ENCODE data around the gene PLXND1.

The PLXND1 gene

DNA sequence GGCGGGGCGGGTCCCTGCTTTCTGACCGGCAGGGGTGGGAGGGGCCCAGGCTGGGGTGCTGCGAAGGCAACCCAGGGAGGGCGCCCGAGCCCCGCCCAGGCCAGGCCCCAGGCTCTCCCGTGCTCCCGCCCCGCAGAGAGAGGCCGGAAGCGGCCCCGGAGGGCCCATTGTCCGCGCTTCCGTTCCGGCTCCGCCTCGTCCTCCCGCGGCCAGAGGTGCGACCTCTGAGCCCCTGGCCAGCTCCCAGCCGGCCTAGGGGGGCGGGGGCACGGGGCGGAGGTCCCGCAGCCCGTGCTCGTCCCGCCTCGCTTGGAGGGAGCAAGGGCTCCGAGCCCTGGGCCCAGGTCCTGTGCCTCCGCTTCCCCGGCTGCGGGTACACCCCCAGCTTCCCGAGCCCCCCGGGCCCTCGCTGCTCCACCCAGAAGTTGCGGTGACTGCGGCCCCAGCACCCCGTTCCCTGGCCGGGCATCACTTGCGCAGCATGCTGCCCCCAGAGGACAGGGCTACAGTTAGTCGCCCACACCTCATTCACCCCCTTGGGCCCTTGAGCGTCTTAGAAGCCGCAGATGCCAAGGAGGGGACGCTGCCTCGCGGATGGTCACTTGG, 20.4 kb upstream of the PLXND1 start:
- DNase-seq: no peak

DNA sequence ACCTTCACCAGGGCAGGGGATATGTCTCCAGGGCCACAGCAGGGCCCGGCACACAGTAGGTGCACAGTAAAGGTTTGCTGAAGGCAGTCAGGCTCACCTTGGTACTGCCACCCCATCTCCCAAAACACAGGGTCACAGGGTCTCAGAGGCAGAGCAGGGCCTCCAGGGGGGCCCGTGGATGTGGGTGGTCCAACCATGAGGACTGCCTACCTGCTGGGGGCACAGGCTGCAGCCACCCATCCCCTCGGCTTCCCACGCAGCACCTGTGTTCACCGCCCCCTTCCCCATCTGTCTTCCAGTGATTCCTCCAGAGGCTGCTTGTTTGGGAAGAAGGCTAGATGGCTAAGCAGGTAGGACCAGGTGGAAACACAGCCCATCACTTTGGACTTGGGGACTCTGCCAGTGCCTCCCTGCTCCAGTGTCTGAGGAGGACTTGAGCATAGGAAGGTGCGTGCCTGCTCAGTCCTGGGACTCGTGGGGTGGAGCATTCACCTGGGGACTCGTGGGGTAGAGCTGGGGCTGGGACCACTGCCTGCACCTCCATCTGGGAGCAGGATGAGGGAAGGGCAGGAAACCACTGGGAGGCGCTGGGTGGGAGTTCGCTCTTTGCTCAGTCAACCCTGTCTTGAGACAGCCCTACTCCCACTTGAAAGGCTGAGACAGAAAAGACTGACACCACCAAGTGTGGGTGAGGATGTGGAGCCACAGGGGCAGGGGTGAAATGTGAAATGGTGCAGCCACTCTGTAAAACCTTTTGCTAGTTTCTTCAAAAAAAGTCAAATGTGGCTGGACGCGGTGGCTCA, 18.8 kb upstream of the PLXND1 start:
- DNase-seq: no peak

DNA sequence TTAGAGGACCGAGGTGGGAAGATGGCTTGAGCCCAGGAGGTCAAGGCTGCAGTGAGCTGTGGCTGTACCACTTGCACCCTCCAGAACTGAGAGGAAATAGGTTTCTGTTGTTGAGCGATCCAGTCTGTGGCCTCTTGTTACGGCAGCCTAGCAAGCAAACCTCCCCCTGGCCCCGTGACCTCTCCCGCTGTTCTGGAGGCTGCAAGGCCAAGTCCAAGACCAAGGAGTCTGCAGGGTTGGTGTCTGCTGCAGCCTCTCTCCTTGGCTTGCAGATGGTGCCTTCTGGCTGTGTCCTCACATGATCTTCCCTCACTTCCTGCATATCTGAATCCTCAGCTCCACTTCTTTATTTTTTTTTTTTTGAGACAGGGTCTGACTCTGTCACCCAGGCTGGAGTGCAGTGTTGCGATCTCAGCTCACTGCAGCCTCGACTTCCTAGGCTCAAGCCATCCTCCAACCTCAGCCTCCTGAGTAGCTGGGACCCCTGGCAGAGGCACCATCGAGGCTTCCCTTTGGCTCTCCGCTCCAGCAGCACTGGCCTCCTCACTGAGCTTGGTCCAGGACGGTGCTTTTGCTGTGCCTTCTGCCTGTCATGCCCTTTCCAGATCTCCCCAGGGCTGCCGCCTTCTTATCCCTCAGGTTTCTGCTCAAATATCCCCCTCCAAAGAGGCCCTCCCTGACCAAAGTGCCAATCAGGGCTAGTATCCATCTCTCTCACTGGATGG, 18.0 kb upstream of the PLXND1 start:
- DNase-seq: no peak

DNA sequence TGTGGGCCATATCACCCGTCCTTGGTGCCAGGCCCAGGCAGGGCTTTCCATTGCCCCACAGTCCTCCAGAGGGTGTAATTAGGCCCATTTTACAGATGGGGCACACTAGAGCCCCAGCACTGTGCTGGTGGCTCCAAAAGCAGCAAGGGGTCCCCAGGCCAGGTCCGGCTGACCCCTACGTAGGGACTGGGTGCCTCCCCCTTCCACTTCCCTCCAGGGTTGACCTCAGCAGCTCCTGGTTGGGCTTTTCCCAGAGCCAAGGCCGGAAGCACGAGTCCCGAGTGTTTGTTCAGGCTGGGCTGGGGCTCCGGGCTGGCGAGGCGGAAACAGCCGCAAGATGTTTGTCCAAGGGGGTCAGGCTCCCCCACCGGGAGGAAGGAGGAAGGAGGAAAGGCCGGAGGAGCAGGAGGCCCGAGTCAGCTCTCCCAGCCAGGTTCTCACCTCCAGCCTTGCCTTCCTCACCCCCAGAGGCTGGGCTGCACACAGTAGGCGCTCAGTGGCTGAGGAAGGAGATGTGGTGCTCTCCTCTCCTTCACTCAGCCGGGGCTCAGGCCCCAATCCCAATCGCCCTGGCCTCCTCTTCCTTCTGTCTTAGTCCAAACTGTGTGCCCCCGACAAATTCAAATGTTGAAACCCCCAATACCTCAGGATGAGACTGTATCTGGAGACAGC, 17.1 kb upstream of the PLXND1 start:
- DNase-seq: no peak

DNA sequence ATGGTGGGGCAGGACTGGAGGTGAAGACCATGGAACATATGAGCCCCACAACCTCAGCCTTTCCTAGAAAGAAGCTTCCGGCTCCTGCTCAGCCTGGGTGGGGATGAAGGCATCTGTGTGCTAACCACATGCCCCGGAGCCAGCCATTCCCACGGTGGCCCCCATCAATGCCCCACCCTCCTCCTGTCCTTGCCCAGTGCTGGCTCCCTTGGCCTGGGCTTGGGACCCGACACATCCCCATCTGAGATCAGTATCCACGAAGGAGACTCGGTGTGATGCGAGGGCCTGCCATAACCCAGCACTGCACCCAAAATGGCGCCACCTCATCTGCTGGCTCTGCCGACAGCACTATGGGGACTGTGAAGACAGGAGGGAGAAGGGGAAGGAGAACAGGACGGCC, 16.5 kb upstream of the PLXND1 start:
- no peak for DNase-seq

DNA sequence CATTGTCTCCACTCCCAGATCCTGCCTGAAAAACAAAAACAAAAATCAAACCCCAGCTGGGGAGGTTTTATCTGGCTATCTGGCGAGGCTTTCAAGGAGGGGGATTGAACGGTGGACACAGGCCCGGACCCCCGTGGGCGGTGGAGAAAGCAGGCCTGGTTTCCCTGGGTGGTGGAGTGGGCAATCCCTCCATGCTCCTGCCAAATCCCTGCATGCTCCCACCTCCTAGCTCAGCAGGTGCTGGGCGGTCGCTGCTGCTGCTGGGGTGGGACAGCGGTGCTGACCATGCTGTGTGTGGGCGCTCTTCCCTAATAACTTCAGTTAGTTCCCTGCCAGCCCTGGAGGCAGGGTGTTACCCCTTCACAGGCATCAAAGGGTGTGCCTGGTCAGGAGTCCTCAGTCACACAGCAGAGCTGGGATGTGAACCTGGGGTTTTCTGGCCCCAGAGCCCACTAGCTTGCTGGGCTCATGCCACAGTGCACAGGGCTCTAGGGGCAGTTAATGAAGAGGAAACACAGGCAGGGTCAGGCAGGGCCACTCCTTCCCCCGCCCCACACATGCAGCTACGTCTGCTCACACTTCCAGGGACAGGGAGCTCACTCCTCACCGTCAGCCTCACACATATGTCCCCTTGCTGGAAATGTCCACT, 15.9 kb upstream of the PLXND1 start:
- no peak for DNase-seq

DNA sequence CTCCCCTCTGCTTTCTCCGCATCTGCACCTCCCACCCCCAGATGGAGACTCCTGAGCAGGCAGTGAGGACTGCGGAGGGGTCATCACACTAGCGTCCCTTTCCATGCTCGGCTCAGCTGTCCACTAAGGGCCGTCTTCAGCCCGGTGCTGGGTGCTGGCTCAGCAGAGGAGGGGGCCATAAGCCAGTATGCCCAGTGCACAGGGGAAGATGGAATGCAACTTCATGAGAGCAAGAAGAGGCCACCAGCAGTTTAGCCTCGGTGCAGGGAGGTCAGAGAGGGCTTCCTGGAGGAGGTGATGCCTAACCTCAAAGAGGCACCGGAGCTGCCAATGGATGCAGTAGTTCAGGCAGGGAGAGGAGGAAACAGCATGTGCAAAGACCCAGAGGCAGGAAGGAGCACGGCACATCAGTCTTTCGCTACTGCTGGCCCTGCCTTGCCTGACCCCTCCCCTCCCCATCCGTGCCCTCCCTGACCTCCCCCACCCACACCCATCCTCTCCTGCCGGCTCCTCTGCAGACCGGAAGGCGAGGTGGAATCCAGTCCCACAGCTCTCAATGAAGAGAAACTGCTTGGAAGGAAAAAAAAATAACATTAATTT, 15.2 kb upstream of the PLXND1 start:
- DNase-seq: no peak

DNA sequence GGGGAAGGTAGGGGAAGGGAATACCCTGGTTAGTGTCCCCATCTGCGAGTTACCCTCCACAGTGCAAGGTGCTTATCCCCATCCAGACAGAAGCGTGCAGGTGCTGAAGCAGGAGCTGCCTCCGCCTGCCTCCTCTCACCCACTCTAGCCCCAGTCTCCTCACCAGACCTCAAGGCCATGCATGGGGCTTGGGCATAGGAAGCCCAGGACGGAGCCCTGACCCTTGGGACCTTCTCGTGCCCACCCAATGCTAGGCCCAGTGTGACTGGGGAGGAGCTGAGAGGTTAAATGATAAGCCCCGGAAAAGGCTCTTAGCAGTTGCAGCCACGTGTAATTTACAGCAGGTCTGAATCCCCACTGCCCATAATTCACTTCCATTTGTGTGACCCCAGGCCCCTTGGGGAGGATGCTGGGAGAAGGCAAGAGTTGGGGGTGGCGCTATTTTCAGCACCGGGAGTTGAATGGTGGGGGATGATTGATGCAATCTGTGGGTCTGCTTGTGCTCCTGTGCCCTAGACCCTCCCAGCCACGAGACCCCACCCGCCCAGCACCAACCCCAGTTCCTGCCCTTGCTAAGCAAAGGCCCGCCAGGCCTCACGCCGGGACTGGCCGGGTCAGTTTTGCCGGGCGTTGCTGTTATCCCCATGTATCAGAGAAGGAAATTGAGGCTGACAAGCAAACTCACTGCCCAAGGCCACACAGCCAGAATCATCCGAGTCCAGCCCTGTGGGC, 14.5 kb upstream of the PLXND1 start:
- DNase-seq: no peak

DNA sequence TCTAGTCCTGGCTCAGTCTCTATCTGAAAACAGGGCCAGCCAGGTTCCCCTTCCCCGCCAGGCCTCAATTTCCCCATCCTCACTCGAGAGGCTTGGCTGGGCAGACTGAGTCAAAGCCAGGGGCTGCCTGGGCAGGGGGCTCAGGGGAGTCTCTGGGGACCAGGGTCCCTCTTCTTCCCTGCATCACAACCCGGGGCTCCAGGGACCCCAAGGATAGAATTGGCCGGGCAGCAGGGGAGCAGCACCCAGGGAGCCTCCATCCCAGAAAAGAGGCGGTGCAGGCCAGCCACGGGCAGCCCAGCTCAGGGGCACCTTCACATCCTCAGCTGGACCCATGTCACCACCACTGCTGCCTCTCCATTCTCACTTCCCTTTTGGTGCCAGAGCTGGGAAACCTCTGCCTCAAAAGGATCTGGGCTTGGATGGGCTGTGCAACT, 13.3 kb upstream of the PLXND1 start:
- no peak for DNase-seq

DNA sequence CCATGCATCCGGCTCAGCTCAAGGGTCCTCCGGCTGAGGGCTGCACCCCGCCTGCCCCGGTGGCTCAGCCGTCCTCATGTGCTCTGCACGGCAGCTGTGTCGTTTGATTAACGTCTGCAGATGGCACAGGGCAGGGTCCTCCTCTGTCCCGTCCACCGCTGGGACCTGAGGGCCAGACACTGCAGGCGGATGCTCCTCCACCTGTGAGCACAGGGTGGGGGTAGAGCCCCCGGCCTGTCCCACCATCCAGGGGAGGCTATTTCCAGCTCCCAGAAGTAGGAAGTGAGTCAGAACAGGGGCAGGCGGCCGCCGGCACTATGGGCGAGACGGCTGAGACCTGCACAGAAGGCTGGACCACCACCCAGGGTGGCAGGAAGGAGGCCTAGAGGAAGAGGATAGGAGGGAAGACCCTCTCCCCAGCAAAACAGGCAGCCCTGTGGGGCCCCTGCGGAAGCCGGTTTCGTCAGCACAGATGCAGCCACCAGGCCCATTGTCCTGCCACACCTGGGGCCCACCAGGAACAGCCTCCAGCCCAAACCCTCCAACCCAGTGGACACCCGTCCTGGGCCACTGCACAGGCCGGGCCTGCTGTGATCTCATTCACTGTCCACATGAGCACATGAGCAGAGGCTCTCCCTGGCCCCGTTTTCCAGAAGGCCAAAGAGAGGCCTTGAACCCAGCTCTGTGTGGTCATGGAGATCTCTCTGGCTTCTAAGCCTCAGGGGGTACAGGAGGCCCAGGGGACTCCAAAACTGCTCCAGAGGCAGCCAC, 12.6 kb upstream of the PLXND1 start:
- no peak for DNase-seq

DNA sequence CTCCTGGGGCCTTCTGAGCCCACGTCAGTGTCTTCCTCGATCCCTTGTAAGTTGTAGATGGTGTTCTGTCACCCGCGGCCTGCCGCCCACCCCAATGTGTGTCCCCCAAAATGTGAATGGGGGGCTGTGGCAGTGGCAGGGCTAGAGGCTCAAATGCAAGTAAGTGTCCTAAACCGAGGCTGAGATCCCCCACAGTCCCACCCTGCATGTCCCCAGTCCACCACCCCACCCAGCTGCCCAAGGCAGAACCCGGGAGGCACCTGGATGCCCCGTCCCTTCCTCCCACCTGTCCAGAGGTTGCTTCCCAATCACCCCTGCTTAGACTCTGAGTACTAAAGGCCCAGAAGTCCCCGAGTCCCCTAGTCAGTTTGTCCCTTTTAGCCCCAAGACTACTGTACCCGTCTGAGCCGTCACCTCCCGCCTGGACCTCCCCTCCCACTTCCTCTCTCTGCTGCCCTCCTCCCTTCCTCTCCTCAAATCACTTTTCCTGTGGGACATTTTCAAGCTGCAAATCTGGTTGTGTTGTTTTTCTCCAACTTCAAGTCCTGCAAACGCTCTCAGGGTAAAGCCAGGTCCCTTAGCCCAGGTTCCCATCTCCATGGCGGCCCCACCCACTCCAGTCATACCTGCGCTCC, 11.8 kb upstream of the PLXND1 start:
- no peak for DNase-seq

DNA sequence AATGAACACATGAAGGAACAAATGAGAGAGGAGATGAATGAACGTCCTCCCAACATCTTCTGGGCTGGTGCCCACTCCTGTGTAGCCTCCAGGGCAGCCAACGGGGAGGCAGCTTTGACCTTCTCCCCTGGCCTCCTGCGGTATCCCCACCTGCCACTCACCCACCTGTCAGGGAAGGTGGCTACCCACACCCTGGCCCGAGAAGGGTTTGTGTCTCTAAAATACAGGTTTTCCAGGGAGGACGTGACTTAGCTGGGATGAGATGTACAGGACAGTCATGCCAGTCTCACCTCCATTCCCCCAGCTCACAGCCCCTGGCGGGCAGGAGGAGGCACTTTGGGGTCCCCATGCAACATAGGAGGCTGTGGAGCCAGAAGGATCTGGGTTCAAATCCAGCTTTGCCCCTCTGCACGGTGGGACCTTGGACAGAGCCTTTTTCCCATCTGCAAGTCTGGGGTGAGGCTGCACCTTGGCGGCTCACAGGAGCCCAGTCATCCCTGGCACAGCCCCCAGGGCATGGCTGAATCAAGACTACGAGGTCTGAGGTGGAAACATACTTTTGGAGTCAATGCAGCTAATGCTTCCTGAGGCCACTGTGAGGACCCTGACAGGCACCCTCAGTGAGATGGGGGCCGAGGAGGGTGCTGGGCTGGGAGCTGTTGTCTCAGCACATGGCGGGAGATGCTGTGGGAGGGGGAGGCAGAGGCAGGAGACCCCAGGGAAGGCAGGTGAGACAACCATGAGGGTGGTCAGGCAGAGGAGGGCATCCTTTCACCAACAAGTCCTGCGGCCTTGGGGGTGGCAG, 11.1 kb upstream of the PLXND1 start:
- no peak for DNase-seq

DNA sequence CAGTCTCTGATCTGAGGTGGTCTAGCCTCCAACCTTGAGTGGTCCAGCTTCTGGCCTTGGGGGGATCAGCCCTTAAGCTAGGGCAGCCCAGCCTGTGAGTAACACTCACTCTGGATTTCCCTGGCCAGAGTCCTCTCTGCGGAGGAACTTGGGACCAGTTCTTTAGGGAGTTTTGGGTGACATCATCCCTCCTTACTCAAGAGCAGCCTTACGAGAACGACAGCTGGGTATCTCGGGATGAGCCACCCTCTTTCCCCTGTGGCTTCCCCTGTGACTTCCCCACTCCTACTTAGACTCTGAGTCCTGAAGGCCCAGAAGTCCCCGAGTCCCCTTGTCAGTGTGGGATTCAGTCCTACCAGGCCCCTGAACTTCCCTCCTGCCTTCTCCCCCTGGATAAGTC, 10.2 kb upstream of the PLXND1 start:
- DNase-seq: no peak

DNA sequence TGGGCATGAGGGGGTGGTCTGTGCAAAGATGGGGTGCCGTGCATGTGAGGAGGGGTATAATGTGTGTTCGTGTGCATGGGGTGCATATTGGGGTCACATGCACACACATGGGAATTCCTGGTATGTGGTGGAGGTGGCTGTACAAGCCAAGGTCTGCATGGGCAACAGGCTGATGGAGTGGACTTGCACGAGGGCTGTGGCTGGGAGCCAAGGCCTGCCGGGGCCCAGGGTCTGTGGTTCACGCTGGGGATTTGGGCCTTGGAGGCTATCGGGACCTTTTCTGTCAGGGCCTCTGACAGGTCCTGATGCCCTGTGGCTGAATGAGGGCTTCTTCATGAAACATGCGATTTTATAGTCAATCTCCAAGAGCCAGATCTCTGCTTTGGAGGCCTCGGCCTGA, 9.8 kb upstream of the PLXND1 start:
- no peak for DNase-seq

DNA sequence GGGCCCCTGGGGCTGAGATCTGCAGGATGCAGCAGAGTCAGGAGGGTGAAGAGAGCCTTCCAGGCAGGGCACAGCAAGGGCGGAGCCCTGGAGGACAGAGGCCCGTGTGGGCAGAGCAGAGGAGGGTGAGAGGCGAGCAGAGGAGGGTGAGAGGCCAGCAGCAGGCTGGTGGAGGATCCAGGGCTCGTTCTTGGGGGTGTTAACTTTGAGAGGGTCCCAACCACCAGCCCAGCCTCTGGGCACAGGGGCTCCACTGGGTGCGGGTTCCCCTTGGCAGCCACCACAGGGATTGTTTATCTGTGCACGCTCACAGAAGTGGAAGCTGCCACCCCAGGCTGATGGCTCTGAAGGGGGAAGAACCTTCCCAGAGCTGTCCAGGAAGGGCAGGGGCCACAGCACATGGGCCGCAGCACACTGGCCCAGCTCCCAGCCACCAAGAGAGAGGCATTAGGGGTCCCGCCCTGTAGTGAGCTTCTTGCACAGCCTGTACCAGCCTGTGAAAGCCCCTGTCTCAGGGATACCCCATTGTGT, 9.3 kb upstream of the PLXND1 start:
- DNase-seq: no peak

DNA sequence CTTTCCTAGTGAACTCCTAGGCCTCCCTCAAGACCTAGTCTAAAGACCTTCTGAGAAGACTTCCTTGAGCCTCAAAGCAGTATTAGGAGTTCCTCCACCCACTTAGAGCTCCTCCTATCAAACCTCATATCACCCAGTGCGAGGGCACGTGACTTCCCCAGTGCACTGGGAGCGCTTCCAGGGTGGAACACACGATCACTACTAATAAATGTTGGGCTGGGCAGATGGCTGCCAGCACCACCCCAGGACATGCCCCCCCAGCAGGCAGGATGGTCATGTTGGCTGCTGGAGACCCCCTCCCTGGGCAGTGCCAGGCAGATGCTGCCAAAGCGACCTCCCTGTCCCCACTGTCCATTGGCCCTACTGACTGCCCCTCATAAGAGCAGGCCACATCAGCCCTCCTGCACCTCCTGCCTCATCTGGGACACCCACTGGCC, 8.5 kb upstream of the PLXND1 start:
- DNase-seq: no peak

DNA sequence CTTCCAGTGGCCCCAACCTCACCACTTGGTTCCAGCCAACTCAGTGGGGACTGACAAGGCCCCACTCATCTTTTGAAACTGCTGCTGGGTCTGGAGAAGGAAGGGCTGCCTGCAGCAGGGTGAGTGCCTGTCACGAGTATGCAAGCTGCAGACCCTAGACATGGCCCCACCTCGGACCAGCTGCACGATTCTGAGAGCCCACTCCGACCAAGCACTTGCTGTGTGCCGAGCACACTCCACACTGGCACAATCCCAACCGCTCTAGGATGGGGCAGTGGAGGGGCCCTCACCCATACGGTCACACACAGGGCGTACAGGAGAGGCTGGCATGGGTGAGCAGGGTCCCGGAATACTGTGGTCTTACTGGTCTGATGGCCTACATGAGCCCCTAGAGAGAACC, 8.0 kb upstream of the PLXND1 start:
- no peak for DNase-seq

DNA sequence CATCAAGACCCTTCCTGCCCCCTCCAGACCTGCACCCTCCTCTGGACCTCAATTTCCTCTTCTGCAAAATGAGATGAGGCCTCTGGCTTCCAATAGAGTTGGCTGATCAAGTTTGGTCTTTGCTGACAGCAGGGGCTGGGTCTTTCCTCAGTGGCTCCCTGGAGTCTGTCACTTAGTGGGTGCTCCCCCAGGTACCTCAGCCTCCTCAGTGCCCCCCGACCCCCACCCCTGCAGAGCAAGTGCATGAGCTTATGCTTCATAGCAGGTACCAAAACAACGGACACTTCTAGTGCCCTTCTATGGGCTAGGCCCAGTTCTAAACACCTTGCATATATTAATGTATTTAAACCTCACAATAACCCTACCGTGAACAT, 6.9 kb upstream of the PLXND1 start:
- DNase-seq: no peak

All from amniotic stem cell (primary cell).